Measurements from ENCODE around the gene CD82.
"Not testable (repeated sequence)": the region's sequence is repeated elsewhere in the genome, so short reads cannot be mapped to it uniquely, and the experiment has no call there.

The CD82 gene

GRCh38 chr11:44550123-44550522, 15.3 kb upstream of the CD82 start:
- in situ Hi-C loops (cut with HindIII; ENCODE audit: low sequenced_read_pairs), result no loop called here
- TF ChIP-seq, protein P1, sequence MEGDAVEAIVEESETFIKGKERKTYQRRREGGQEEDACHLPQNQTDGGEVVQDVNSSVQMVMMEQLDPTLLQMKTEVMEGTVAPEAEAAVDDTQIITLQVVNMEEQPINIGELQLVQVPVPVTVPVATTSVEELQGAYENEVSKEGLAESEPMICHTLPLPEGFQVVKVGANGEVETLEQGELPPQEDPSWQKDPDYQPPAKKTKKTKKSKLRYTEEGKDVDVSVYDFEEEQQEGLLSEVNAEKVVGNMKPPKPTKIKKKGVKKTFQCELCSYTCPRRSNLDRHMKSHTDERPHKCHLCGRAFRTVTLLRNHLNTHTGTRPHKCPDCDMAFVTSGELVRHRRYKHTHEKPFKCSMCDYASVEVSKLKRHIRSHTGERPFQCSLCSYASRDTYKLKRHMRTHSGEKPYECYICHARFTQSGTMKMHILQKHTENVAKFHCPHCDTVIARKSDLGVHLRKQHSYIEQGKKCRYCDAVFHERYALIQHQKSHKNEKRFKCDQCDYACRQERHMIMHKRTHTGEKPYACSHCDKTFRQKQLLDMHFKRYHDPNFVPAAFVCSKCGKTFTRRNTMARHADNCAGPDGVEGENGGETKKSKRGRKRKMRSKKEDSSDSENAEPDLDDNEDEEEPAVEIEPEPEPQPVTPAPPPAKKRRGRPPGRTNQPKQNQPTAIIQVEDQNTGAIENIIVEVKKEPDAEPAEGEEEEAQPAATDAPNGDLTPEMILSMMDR (IDR thresholded peaks at IDR 0.05; ENCODE audit: low read depth, low read length, missing control alignments), result no peak
- DNase-seq (ENCODE audit: low read depth), result no peak
- no peak overlapping the region for H3K4me3 ChIP-seq (ENCODE audit: low read depth, low read length)

GRCh38 chr11:44551456-44552139, 13.9 kb upstream of the CD82 start:
- no peak overlapping the region for H3K4me3 ChIP-seq (ENCODE audit: low read depth, low read length)
- in situ Hi-C loops (cut with HindIII; ENCODE audit: low sequenced_read_pairs), result no loop called here
- TF ChIP-seq, protein P1 (IDR thresholded peaks at IDR 0.05; ENCODE audit: low read depth, low read length, missing control alignments), result no peak
- DNase-seq (ENCODE audit: low read depth), result no peak

GRCh38 chr11:44555031-44555800, 10.2 kb upstream of the CD82 start:
- TF ChIP-seq, protein P1 (IDR thresholded peaks at IDR 0.05; ENCODE audit: low read depth, low read length, missing control alignments), result no peak
- no peak for DNase-seq (ENCODE audit: low read depth)
- in situ Hi-C loops (cut with HindIII; ENCODE audit: low sequenced_read_pairs), result no loop called here
- no peak overlapping the region for H3K4me3 ChIP-seq (ENCODE audit: low read depth, low read length)

DNA sequence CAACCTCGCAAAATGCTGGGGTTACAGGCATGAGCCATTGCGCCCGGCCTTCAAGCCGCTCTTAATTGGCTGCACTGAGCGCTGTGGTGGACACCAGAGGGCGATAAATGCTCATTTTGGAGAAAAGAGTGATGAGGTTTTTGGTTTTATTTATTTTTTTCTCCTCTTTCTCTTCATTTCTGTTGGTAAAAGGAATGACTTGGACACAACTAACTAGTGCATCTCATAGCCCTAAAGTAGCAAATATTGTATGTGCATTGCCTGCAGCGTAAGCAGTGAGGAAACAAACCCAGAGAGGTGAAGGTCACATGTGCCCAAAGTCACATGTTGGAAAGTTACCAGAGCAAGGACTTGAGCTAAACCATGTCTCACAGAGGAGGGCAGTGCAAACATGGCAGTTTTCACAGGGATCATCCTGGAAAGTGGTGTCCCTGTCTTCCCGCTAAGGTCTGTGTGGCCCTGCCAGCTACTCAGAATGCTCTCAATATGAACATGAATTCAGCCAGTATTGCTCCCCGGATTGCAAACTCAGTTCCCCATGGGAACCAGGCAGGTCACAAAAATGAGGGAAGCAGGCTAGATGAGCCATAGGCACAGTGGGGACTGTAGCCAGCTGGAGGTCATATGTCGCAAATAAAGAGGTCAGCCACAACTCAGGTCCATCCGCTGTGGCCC, 8.6 kb upstream of the CD82 start:
- H3K4me3 ChIP-seq (ENCODE audit: low read depth, low read length), result no peak overlapping the region
- TF ChIP-seq, protein P1 (IDR thresholded peaks at IDR 0.05; ENCODE audit: low read depth, low read length, missing control alignments), result peak; percentile 77
- in situ Hi-C loops (cut with HindIII; ENCODE audit: low sequenced_read_pairs), result no loop called here
- DNase-seq (ENCODE audit: low read depth), result peak; percentile 36

DNA sequence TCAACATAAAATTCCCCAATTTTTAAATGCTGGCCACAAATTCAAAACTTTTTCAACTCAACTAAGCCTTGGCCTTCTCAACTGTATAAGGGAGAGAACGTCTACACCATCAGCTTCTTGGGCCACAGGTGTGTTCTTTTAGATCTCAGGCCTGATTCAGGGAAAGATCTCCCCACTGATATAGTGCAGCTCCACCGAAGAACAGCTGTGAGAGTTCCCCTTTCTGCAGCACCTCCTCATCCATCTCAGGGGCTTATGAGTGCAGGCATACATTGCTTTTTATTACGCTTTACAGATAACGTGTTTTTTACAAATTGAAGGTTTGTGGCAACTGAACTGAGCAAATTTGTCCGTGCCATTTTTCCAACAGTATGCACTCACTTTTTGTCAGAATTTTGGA, 8.0 kb upstream of the CD82 start:
- in situ Hi-C loops (cut with HindIII; ENCODE audit: low sequenced_read_pairs), result no loop called here
- TF ChIP-seq, protein P1 (IDR thresholded peaks at IDR 0.05; ENCODE audit: low read depth, low read length, missing control alignments), result no peak
- no peak overlapping the region for H3K4me3 ChIP-seq (ENCODE audit: low read depth, low read length)
- no peak for DNase-seq (ENCODE audit: low read depth)

GRCh38 chr11:44559207-44559939, 6.1 kb upstream of the CD82 start:
- no peak for DNase-seq (ENCODE audit: low read depth)
- no peak overlapping the region for H3K4me3 ChIP-seq (ENCODE audit: low read depth, low read length)
- TF ChIP-seq, protein P1 (IDR thresholded peaks at IDR 0.05; ENCODE audit: low read depth, low read length, missing control alignments), result no peak
- in situ Hi-C loops (cut with HindIII; ENCODE audit: low sequenced_read_pairs), result no loop called here

DNA sequence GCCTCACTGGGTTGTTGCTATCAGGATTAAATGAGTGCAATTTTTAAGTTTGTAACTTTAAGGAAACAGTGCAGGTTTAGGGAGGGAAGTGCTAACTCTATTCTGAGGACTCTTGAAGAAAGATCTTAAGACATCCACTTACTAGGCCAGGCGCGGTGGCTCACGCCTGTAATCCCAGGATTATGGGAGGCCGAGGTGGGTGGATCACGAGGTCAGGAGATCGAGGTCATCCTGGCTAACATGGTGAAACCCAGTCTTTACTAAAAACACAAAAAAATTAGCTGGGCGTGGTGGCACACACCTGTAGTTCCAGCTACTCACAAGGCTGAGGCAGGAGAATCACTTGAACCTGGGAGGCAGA, 5.5 kb upstream of the CD82 start:
- DNase-seq (ENCODE audit: low read depth); H3K4me3 ChIP-seq (ENCODE audit: low read depth, low read length); in situ Hi-C loops (cut with HindIII; ENCODE audit: low sequenced_read_pairs): not testable (repeated sequence)
